ENCODE measurements around the gene BICDL1. TPM values are rescaled to one million over a fixed set of nuclear protein-coding genes. Genes with fewer than 3 reads are reported as not detected.

BICDL1 gene, protein sequence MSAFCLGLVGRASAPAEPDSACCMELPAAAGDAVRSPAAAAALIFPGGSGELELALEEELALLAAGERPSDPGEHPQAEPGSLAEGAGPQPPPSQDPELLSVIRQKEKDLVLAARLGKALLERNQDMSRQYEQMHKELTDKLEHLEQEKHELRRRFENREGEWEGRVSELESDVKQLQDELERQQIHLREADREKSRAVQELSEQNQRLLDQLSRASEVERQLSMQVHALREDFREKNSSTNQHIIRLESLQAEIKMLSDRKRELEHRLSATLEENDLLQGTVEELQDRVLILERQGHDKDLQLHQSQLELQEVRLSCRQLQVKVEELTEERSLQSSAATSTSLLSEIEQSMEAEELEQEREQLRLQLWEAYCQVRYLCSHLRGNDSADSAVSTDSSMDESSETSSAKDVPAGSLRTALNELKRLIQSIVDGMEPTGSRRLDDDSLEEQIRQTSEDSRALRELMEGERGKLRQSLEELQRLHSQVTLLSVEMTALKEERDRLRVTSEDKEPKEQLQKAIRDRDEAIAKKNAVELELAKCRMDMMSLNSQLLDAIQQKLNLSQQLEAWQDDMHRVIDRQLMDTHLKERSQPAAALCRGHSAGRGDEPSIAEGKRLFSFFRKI
- total RNA-seq, result 71.2 TPM

- TF ChIP-seq POLR2A (IDR thresholded peaks at IDR 0.05) (peak in 1 of 2 donors; percentile 24), POLR2AphosphoS5 (IDR thresholded peaks at IDR 0.05; ENCODE audit: insufficient read depth in 1 of 2, low read depth in 1 of 2) (peak; percentile 15 to 38)
- TF ChIP-seq, protein P1, sequence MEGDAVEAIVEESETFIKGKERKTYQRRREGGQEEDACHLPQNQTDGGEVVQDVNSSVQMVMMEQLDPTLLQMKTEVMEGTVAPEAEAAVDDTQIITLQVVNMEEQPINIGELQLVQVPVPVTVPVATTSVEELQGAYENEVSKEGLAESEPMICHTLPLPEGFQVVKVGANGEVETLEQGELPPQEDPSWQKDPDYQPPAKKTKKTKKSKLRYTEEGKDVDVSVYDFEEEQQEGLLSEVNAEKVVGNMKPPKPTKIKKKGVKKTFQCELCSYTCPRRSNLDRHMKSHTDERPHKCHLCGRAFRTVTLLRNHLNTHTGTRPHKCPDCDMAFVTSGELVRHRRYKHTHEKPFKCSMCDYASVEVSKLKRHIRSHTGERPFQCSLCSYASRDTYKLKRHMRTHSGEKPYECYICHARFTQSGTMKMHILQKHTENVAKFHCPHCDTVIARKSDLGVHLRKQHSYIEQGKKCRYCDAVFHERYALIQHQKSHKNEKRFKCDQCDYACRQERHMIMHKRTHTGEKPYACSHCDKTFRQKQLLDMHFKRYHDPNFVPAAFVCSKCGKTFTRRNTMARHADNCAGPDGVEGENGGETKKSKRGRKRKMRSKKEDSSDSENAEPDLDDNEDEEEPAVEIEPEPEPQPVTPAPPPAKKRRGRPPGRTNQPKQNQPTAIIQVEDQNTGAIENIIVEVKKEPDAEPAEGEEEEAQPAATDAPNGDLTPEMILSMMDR (IDR thresholded peaks at IDR 0.05), result no peak
- H3K27me3 ChIP-seq, result no peaks in the 10 kb centered on the region
- peak within 1 kb of the TSS; percentile 51 to 53 for H3K4me3 ChIP-seq
- no peaks in the 10 kb centered on the region for H3K36me3 ChIP-seq
- DNase-seq (ENCODE audit: extremely low spot score in 2 of 2), result no peak
- H3K4me1 ChIP-seq, result peaks cover 18% of the 10 kb centered on the region
- H3K9me3 ChIP-seq, result no peaks in the 10 kb centered on the region
- intact Hi-C loops (cut with DNase I), result no loop called here
- H3K27ac ChIP-seq, result peak within 1 kb of the TSS; percentile 61
Observed at GRCh38 chr12:119988472-119989360, at the start of gene BICDL1. Gene BICDL1 (plus strand): TSS chr12:119989236. CDS start chr12:119989869, 633 bp downstream.

DNA sequence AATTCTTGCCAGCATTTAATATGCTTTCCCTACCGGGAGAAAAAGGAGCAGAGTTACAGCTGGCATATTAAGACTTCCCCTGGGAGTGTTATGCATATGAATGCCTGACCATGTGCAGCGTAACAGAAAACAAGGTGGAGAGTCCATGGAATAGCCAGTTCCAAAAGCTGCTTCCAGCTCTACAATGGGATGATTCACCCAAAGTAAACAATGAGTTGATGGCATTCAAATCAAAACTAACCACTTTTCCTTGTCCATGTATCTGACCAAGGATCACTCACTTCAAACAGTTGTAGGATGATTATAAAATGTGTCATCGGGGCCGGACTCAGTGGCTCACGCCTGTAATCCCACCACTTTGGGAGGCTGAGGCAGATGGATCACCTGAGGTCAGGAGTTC is 48.1 kb upstream of the BICDL1 start:
- no peaks in the 10 kb centered on the region for H3K9me3 ChIP-seq
- no peaks in the 10 kb centered on the region for H3K27me3 ChIP-seq
- no peaks in the 10 kb centered on the region for H3K4me1 ChIP-seq
- no peak for DNase-seq (ENCODE audit: extremely low spot score in 2 of 2)
- H3K4me3 ChIP-seq, result no peak overlapping the region
- H3K27ac ChIP-seq, result no peak overlapping the region
- intact Hi-C loops (cut with DNase I), result no loop called here
- no peak for TF ChIP-seq POLR2A (IDR thresholded peaks at IDR 0.05)
- TF ChIP-seq POLR2AphosphoS5 (IDR thresholded peaks at IDR 0.05; ENCODE audit: insufficient read depth in 1 of 2, low read depth in 1 of 2), result peak in 1 of 2 donors; percentile 57
- TF ChIP-seq, protein P1 (IDR thresholded peaks at IDR 0.05), result no peak
- no peaks in the 10 kb centered on the region for H3K36me3 ChIP-seq

- no peaks in the 10 kb centered on the region for H3K36me3 ChIP-seq
- intact Hi-C loops (cut with DNase I), result no loop called here
Observed at GRCh38 chr12:119942386-119942785, 46.6 kb upstream of the BICDL1 start.

DNA sequence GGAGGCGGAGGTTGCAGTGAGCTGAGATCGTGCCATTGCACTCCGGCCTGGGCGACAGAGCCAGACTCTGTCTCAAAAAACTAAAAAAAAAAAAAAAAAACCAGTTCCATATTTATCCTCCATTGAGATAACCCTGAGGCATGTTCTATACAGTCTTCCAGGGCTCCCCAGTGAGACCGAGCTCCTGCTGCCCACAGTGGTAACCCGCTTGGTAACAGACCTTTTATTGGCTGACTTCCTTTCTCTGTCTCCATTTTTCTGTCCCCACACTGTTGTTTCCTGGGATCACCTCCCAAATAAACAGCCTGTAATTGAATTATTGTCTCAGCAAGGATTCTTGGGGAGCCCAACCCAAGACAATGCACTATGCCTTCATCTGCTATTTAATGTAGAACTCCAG is 42.8 kb upstream of the BICDL1 start:
- H3K9me3 ChIP-seq, result no peaks in the 10 kb centered on the region
- H3K27ac ChIP-seq, result no peak overlapping the region
- H3K4me3 ChIP-seq, result no peak overlapping the region
- DNase-seq (ENCODE audit: extremely low spot score in 2 of 2), result no peak
- no peaks in the 10 kb centered on the region for H3K27me3 ChIP-seq
- H3K36me3 ChIP-seq, result no peaks in the 10 kb centered on the region
- intact Hi-C loops (cut with DNase I), result no loop called here
- no peaks in the 10 kb centered on the region for H3K4me1 ChIP-seq
- TF ChIP-seq, protein P1 (IDR thresholded peaks at IDR 0.05), result no peak
- TF ChIP-seq POLR2AphosphoS5 (IDR thresholded peaks at IDR 0.05; ENCODE audit: insufficient read depth in 1 of 2, low read depth in 1 of 2), result no peak
- TF ChIP-seq POLR2A (IDR thresholded peaks at IDR 0.05), result no peak

More at GRCh38 chr12:119942386-119942785, 46.6 kb upstream of the BICDL1 start:
- no peak for TF ChIP-seq POLR2A (IDR thresholded peaks at IDR 0.05)
- TF ChIP-seq, protein P1 (IDR thresholded peaks at IDR 0.05), result no peak
- TF ChIP-seq POLR2AphosphoS5 (IDR thresholded peaks at IDR 0.05; ENCODE audit: insufficient read depth in 1 of 2, low read depth in 1 of 2), result no peak
- DNase-seq (ENCODE audit: extremely low spot score in 2 of 2), result no peak
- Histone ChIP-seq H3K27ac (no peak overlapping the region), H3K4me1 (no peaks in the 10 kb centered on the region), H3K27me3 (no peaks in the 10 kb centered on the region), H3K9me3 (no peaks in the 10 kb centered on the region), H3K4me3 (no peak overlapping the region)

Data from vagina (tissue), 2 donors.